Stimulated activated CD8-positive, alpha-beta memory T cell treated with anti-CD3 and anti-CD28 coated beads, Interleukin-7, amount 100 ng/mL, for 48 hours (primary cell): ENCODE measurements around the gene ASAH2.
"Not testable (repeated sequence)": the region's sequence is repeated elsewhere in the genome, so short reads cannot be mapped to it uniquely, and the experiment has no call there.

Source experiments
- DNase-seq, 2 donors: peaks; one replicate each; pipeline ENCODE4 v3.0.0-alpha.2; 2020; ENCODE audit warnings: low read depth in 1 of 2; ENCODE audit errors: extremely low read depth in 1 of 2

ASAH2 gene

GRCh38 chr10:50251394-50251793 is at the start of gene ASAH2:
ASAH2 (minus strand) TSS chr10:50251516; CDS start chr10:50248610, 2,906 bp downstream.
- no peak for DNase-seq

- DNase-seq: no peak
Observed at GRCh38 chr10:50299948-50300669, 48.8 kb upstream of the ASAH2 start.

GRCh38 chr10:50295367-50295766 is 44.1 kb upstream of the ASAH2 start:
- DNase-seq: no peak

GRCh38 chr10:50294582-50294981 is 43.3 kb upstream of the ASAH2 start:
- no peak for DNase-seq

GRCh38 chr10:50293513-50294313 is 42.4 kb upstream of the ASAH2 start:
- DNase-seq: no peak

- no peak for DNase-seq
Observed at GRCh38 chr10:50291261-50291850, 40.0 kb upstream of the ASAH2 start.

- DNase-seq: no peak
Observed at GRCh38 chr10:50289196-50289595, 37.9 kb upstream of the ASAH2 start.

GRCh38 chr10:50286996-50287803 is 35.9 kb upstream of the ASAH2 start:
- DNase-seq: no peak

- DNase-seq: no peak
Observed at GRCh38 chr10:50286517-50286916, 35.2 kb upstream of the ASAH2 start.

- no peak for DNase-seq
Observed at GRCh38 chr10:50281967-50282522, 30.7 kb upstream of the ASAH2 start.

GRCh38 chr10:50281210-50281966 is 30.1 kb upstream of the ASAH2 start:
- DNase-seq: no peak

- DNase-seq: no peak
Observed at GRCh38 chr10:50280049-50280841, 28.9 kb upstream of the ASAH2 start.

- DNase-seq: no peak
Observed at GRCh38 chr10:50279489-50279888, 28.2 kb upstream of the ASAH2 start.

GRCh38 chr10:50275650-50276235 is 24.4 kb upstream of the ASAH2 start:
- peak in 1 of 2 donors; percentile 9 for DNase-seq

GRCh38 chr10:50272531-50272930 is 21.2 kb upstream of the ASAH2 start:
- no peak for DNase-seq

- no peak for DNase-seq
Observed at GRCh38 chr10:50271564-50272250, 20.4 kb upstream of the ASAH2 start.

GRCh38 chr10:50267877-50268276 is 16.6 kb upstream of the ASAH2 start:
- not testable (repeated sequence) for DNase-seq

- not testable (repeated sequence) for DNase-seq
Observed at GRCh38 chr10:50262625-50263024, 11.3 kb upstream of the ASAH2 start.
